Prostate gland (tissue), 2 donors: ENCODE measurements around the gene MICAL3. TPM values are rescaled to one million over a fixed set of nuclear protein-coding genes. Genes with fewer than 3 reads are reported as not detected.

Experiments used
- DNase-seq: peaks from one replicate; pipeline ENCODE4 v3.0.0-alpha.2; 2019; ENCODE audit warnings: low spot score
- H3K27ac ChIP-seq, 2 donors: fragments of 200-600 bp; sonication (generic); 2 replicates each; pipeline ENCODE4 v1.5.1; 2017 to 2019
- H3K27me3 ChIP-seq: fragments of 200-600 bp; sonication (generic); replicated peaks from 2 replicates; pipeline ENCODE4 v1.5.1; 2019; ENCODE audit not compliant: insufficient read depth
- H3K36me3 ChIP-seq, 2 donors: fragments of 200-600 bp; sonication (generic); 1 replicate in 1 of 2; 2 replicates in 1 of 2; pipeline versions ENCODE4 v1.5.1 to v1.8.1; 2017 to 2019
- H3K4me1 ChIP-seq: fragments of 200-600 bp; sonication (generic); replicated peaks from 2 replicates; pipeline ENCODE4 v1.5.1; 2019
- H3K4me3 ChIP-seq, 2 donors: fragments of 200-600 bp; sonication (generic); 2 replicates each; pipeline ENCODE4 v1.5.1; 2017 to 2019
- H3K9me3 ChIP-seq: fragments of 200-600 bp; sonication (generic); 2 replicates; pipeline ENCODE4 v1.5.1; 2017
- CTCF ChIP-seq, 4 experiments: fragments of 200-600 bp in 2 of 4; fragments of 450-650 bp in 2 of 4; sonication (generic) in 2 of 4; IDR thresholded peaks; 1 replicate in 3 of 4; 2 replicates in 1 of 4; pipeline ENCODE4 v1.5.1; 2016 to 2019; ENCODE audit warnings: antibody characterized with exemption in 4 of 4, mild to moderate bottlenecking in 2 of 4, moderate library complexity in 2 of 4
- POLR2A ChIP-seq: fragments of 450-650 bp; IDR thresholded peaks from one replicate; pipeline ENCODE4 v1.6.1; 2016; ENCODE audit warnings: antibody characterized with exemption, mild to moderate bottlenecking
- POLR2AphosphoS5 ChIP-seq: sonication (generic); formaldehyde crosslinking; IDR thresholded peaks from one replicate; pipeline ENCODE4 v1.6.1; 2017; ENCODE audit warnings: antibody characterized with exemption
- WGBS: methylation state at CpG from one replicate; pipeline ENCODE4 v1.1.5; 2018; 5-methylcytosine and 5-hydroxymethylcytosine counted together
- intact Hi-C: fragments of 100-400 bp; cut with DNase I; formaldehyde crosslinking; loops from one replicate; pipeline ENCODE4 v1.14.2; 2022
- total RNA-seq, 2 donors: library from RNA; depleted of rRNA; stranded (reverse); fragments of >200 nt; gene quantifications; one replicate each; pipeline ENCODE4 v1.1.0, GENCODE V29; 2016

Gene MICAL3
- total RNA-seq, 2 donors from 2014 or later, result 58.6 to 78.7 TPM

- Histone ChIP-seq H3K4me1 (no peaks in the 10 kb centered on the region), H3K27ac (no peak overlapping the region), H3K9me3 (no peaks in the 10 kb centered on the region), H3K36me3 (peaks cover 0 to 2% of the 10 kb centered on the region in 2 donors), H3K27me3 (no peaks in the 10 kb centered on the region), H3K4me3 (no peak overlapping the region)
- DNase-seq, result no peak
- TF ChIP-seq POLR2A, result no peak
- no peak for TF ChIP-seq CTCF (IDR thresholded peaks at IDR 0.05)
- TF ChIP-seq POLR2AphosphoS5, result no peak
- 85% methylated on average over 32 of the region's 32 CpGs for whole genome bisulfite sequencing
- intact Hi-C loops, result no loop called here
Observed at GRCh38 chr22:17795661-17796548, 228.5 kb downstream of the MICAL3 start.

GRCh38 chr22:17794726-17795542, 229.4 kb downstream of the MICAL3 start:
- 83% methylated on average over 25 of the region's 25 CpGs for WGBS
- H3K4me3 ChIP-seq, result no peak overlapping the region
- peaks cover 0 to 11% of the 10 kb centered on the region in 2 donors for H3K36me3 ChIP-seq
- H3K4me1 ChIP-seq, result no peaks in the 10 kb centered on the region
- no peak for DNase-seq
- intact Hi-C loops, result no loop called here
- TF ChIP-seq POLR2AphosphoS5 (no peak), POLR2A (no peak), CTCF (IDR thresholded peaks at IDR 0.05) (no peak)
- no peaks in the 10 kb centered on the region for H3K27me3 ChIP-seq
- H3K27ac ChIP-seq, result no peak overlapping the region
- no peaks in the 10 kb centered on the region for H3K9me3 ChIP-seq

- DNase-seq, result no peak
- no peak overlapping the region for H3K27ac ChIP-seq
- peaks cover 0 to 11% of the 10 kb centered on the region in 2 donors for H3K36me3 ChIP-seq
- 85% methylated on average over 29 of the region's 29 CpGs for WGBS
- H3K9me3 ChIP-seq, result no peaks in the 10 kb centered on the region
- TF ChIP-seq CTCF (IDR thresholded peaks at IDR 0.05) (no peak), POLR2AphosphoS5 (no peak), POLR2A (no peak)
- no peaks in the 10 kb centered on the region for H3K27me3 ChIP-seq
- intact Hi-C loops, result no loop called here
- no peaks in the 10 kb centered on the region for H3K4me1 ChIP-seq
- no peak overlapping the region for H3K4me3 ChIP-seq
Observed at GRCh38 chr22:17792854-17793434, 231.4 kb downstream of the MICAL3 start.

- Histone ChIP-seq H3K4me3 (no peak overlapping the region), H3K9me3 (no peaks in the 10 kb centered on the region), H3K27ac (no peak overlapping the region), H3K27me3 (no peaks in the 10 kb centered on the region), H3K36me3 (peaks cover 0 to 11% of the 10 kb centered on the region in 2 donors), H3K4me1 (no peaks in the 10 kb centered on the region)
- DNase-seq, result no peak
- WGBS, result 50% methylated on average over 5 of the region's 5 CpGs
- intact Hi-C loops, result no loop called here
- TF ChIP-seq CTCF (IDR thresholded peaks at IDR 0.05), result no peak
- TF ChIP-seq POLR2A, result no peak
- TF ChIP-seq POLR2AphosphoS5, result no peak
Observed at GRCh38 chr22:17792299-17792698, 232.1 kb downstream of the MICAL3 start.
